Suppressor macrophage treated with lipopolysaccharide for 1 hour (primary cell): ENCODE data around the gene BRD8.
"Not testable (repeated sequence)": the region's sequence is repeated elsewhere in the genome, so short reads cannot be mapped to it uniquely, and the experiment has no call there.

ENCODE experiments used
- DNase-seq, 3 donors: peaks; one replicate each; pipeline ENCODE4 v3.0.0-alpha.2; 2020 to 2022

BRD8 gene

GRCh38 chr5:138178516-138179276, at the start of gene BRD8, which contains the start of gene KIF20A:
BRD8 (minus strand) TSS chr5:138178630; CDS start chr5:138178614, 16 bp downstream.
KIF20A (plus strand) TSS chr5:138179112; CDS start chr5:138179681, 569 bp downstream.
- peak; percentile 96 to 97 (median 96) for DNase-seq

GRCh38 chr5:138226910-138227309, 48.5 kb upstream of the BRD8 start:
- no peak for DNase-seq

GRCh38 chr5:138224712-138225111, 46.3 kb upstream of the BRD8 start:
- DNase-seq, result no peak

- DNase-seq, result no peak
These were observed 45.1 kb upstream of the BRD8 start for GRCh38 chr5:138223532-138223931.

GRCh38 chr5:138216799-138217198, 38.4 kb upstream of the BRD8 start:
- no peak for DNase-seq

- DNase-seq, result peak; percentile 96 to 99 (median 99)
These were observed 35.0 kb upstream of the BRD8 start, which contains the start of gene CDC23 for GRCh38 chr5:138213161-138214029. CDC23 (minus strand) TSS chr5:138213323; CDS start chr5:138213312, 11 bp downstream.

GRCh38 chr5:138212828-138213160, 34.4 kb upstream of the BRD8 start:
- peak; percentile 14 to 33 (median 22) for DNase-seq

- DNase-seq, result no peak
These were observed 32.6 kb upstream of the BRD8 start for GRCh38 chr5:138210985-138211384.

- DNase-seq, result not testable (repeated sequence)
These were observed 15.4 kb upstream of the BRD8 start for GRCh38 chr5:138193859-138194258.

GRCh38 chr5:138192826-138193225, 14.4 kb upstream of the BRD8 start:
- no peak for DNase-seq

- no peak for DNase-seq
These were observed 10.2 kb upstream of the BRD8 start for GRCh38 chr5:138188626-138189025.

GRCh38 chr5:138186002-138186447, 7.6 kb upstream of the BRD8 start:
- peak; percentile 3 to 34 (median 29) for DNase-seq

- DNase-seq, result no peak
These were observed 4.4 kb upstream of the BRD8 start for GRCh38 chr5:138182808-138183207.

GRCh38 chr5:138180841-138181240, 2.4 kb upstream of the BRD8 start:
- no peak for DNase-seq

- DNase-seq, result peak; percentile 61 to 82 (median 73)
These were observed 1.9 kb upstream of the BRD8 start for GRCh38 chr5:138180183-138180782.

GRCh38 chr5:138179277-138179857, 937 bp upstream of the BRD8 start:
- DNase-seq, result peak; percentile 1 to 19 (median 4)

GRCh38 chr5:138177941-138178515, 402 bp downstream of the BRD8 start:
- peak; percentile 47 to 55 (median 49) for DNase-seq

- DNase-seq, result no peak
These were observed 8.1 kb downstream of the BRD8 start for GRCh38 chr5:138170299-138170698.

GRCh38 chr5:138169124-138169523, 9.3 kb downstream of the BRD8 start:
- no peak for DNase-seq

GRCh38 chr5:138163721-138164120, 14.7 kb downstream of the BRD8 start:
- no peak for DNase-seq

GRCh38 chr5:138160706-138161105, 17.7 kb downstream of the BRD8 start:
- no peak for DNase-seq

GRCh38 chr5:138159666-138160065, 18.8 kb downstream of the BRD8 start:
- no peak for DNase-seq
